NCI-H524 treated with DMSO at 0.1 percent for 48 hours (cell line): Measurements from ENCODE around the gene HNRNPLL.
"Not testable (repeated sequence)": the region's sequence is repeated elsewhere in the genome, so short reads cannot be mapped to it uniquely, and the experiment has no call there.

Source experiments
- DNase-seq: peaks from one replicate; lab custom pipeline; 2025; lab: John Stamatoyannopoulos, UW

Gene HNRNPLL

GRCh38 chr2:38602732-38603401, at the start of gene HNRNPLL:
TSS of gene HNRNPLL (minus strand) at chr2:38602928. CDS start at chr2:38602626, 302 bp downstream.
- peak; percentile 85 for DNase-seq

- DNase-seq: no peak
These were observed 48.0 kb upstream of the HNRNPLL start for GRCh38 chr2:38650717-38651116.

GRCh38 chr2:38650012-38650411, 47.3 kb upstream of the HNRNPLL start:
- no peak for DNase-seq

- DNase-seq: no peak
These were observed 46.5 kb upstream of the HNRNPLL start for GRCh38 chr2:38649176-38649728.

GRCh38 chr2:38648107-38648761, 45.5 kb upstream of the HNRNPLL start:
- no peak for DNase-seq

GRCh38 chr2:38643683-38644511, 41.2 kb upstream of the HNRNPLL start:
- DNase-seq: not testable (repeated sequence)

GRCh38 chr2:38643021-38643671, 40.4 kb upstream of the HNRNPLL start:
- no peak for DNase-seq

GRCh38 chr2:38642373-38643017, 39.8 kb upstream of the HNRNPLL start:
- not testable (repeated sequence) for DNase-seq

- no peak for DNase-seq
These were observed 33.3 kb upstream of the HNRNPLL start for GRCh38 chr2:38636069-38636468.

- no peak for DNase-seq
These were observed 32.4 kb upstream of the HNRNPLL start for GRCh38 chr2:38635139-38635538.

GRCh38 chr2:38634684-38635083, 32.0 kb upstream of the HNRNPLL start:
- DNase-seq: no peak

GRCh38 chr2:38633895-38634294, 31.2 kb upstream of the HNRNPLL start:
- no peak for DNase-seq

GRCh38 chr2:38632980-38633379, 30.3 kb upstream of the HNRNPLL start:
- no peak for DNase-seq

- DNase-seq: no peak
These were observed 29.2 kb upstream of the HNRNPLL start for GRCh38 chr2:38631976-38632375.

GRCh38 chr2:38629684-38630083, 27.0 kb upstream of the HNRNPLL start:
- DNase-seq: no peak

GRCh38 chr2:38627391-38627790, 24.7 kb upstream of the HNRNPLL start:
- no peak for DNase-seq

GRCh38 chr2:38626326-38627035, 23.8 kb upstream of the HNRNPLL start:
- DNase-seq: no peak

- no peak for DNase-seq
These were observed 19.5 kb upstream of the HNRNPLL start for GRCh38 chr2:38622210-38622609.

- no peak for DNase-seq
These were observed 18.3 kb upstream of the HNRNPLL start for GRCh38 chr2:38621018-38621417.

- no peak for DNase-seq
These were observed 17.7 kb upstream of the HNRNPLL start for GRCh38 chr2:38620282-38620977.
